ENCODE results near the gene ATF2. TPM values are rescaled to one million over a fixed set of nuclear protein-coding genes. Genes with fewer than 3 reads are reported as not detected.

ATF2 gene
- polyA plus RNA-seq, 4 donors: 11.6 to 32.1 (median 13.3) TPM

GRCh38 chr2:175026385-175026784 lies 141.6 kb downstream of the ATF2 start:
- Histone ChIP-seq H3K4me3 (ENCODE audit: low read depth in 1 of 3, low read length in 3 of 3) (no peak overlapping the region), H3K9me3 (ENCODE audit: control insufficient read depth in 2 of 2, insufficient read depth in 1 of 2, low read depth in 1 of 2, low read length in 1 of 2) (no peaks in the 10 kb centered on the region), H3K4me1 (ENCODE audit: control insufficient read depth in 3 of 3, insufficient read depth in 2 of 3, low read depth in 1 of 3, low read length in 2 of 3) (peaks cover 0 to 2% (median 0%) of the 10 kb centered on the region in 3 donors), H3K27ac (ENCODE audit: low read depth in 1 of 3, low read length in 2 of 3) (no peak overlapping the region), H3K36me3 (ENCODE audit: control insufficient read depth in 3 of 3, insufficient read depth in 2 of 3, low read depth in 1 of 3, low read length in 3 of 3) (no peaks in the 10 kb centered on the region), H3K27me3 (ENCODE audit: control insufficient read depth in 3 of 3, insufficient read depth in 3 of 3, low read length in 3 of 3) (no peaks in the 10 kb centered on the region)
- whole genome bisulfite sequencing, 3 donors: 91 to 95% (median 92%) methylated on average over 2 of the region's 2 CpGs
- no peak for DNase-seq
- FAIRE-seq: no peak

- no peak for DNase-seq
- Histone ChIP-seq H3K4me1 (ENCODE audit: control insufficient read depth in 3 of 3, insufficient read depth in 2 of 3, low read depth in 1 of 3, low read length in 2 of 3) (peaks cover 0 to 2% (median 0%) of the 10 kb centered on the region in 3 donors), H3K27me3 (ENCODE audit: control insufficient read depth in 3 of 3, insufficient read depth in 3 of 3, low read length in 3 of 3) (no peaks in the 10 kb centered on the region), H3K9me3 (ENCODE audit: control insufficient read depth in 2 of 2, insufficient read depth in 1 of 2, low read depth in 1 of 2, low read length in 1 of 2) (no peaks in the 10 kb centered on the region), H3K4me3 (ENCODE audit: low read depth in 1 of 3, low read length in 3 of 3) (no peak overlapping the region), H3K36me3 (ENCODE audit: control insufficient read depth in 3 of 3, insufficient read depth in 2 of 3, low read depth in 1 of 3, low read length in 3 of 3) (no peaks in the 10 kb centered on the region), H3K27ac (ENCODE audit: low read depth in 1 of 3, low read length in 2 of 3) (no peak overlapping the region)
- FAIRE-seq: no peak
- 93 to 100% (median 93%) methylated on average over 1 of the region's 1 CpG for WGBS, 3 donors
These were observed 142.1 kb downstream of the ATF2 start for GRCh38 chr2:175025946-175026345.

- no peak overlapping the region for H3K4me3 ChIP-seq (ENCODE audit: low read depth in 1 of 3, low read length in 3 of 3)
- H3K27me3 ChIP-seq (ENCODE audit: control insufficient read depth in 3 of 3, insufficient read depth in 3 of 3, low read length in 3 of 3): no peaks in the 10 kb centered on the region
- no peaks in the 10 kb centered on the region for H3K9me3 ChIP-seq (ENCODE audit: control insufficient read depth in 2 of 2, insufficient read depth in 1 of 2, low read depth in 1 of 2, low read length in 1 of 2)
- no peak for DNase-seq
- H3K27ac ChIP-seq (ENCODE audit: low read depth in 1 of 3, low read length in 2 of 3): no peak overlapping the region
- no peak for FAIRE-seq
- H3K4me1 ChIP-seq (ENCODE audit: control insufficient read depth in 3 of 3, insufficient read depth in 2 of 3, low read depth in 1 of 3, low read length in 2 of 3): peaks cover 0 to 2% (median 0%) of the 10 kb centered on the region in 3 donors
- WGBS, 3 donors: 38 to 70% (median 47%) methylated on average over 3 of the region's 3 CpGs
- H3K36me3 ChIP-seq (ENCODE audit: control insufficient read depth in 3 of 3, insufficient read depth in 2 of 3, low read depth in 1 of 3, low read length in 3 of 3): no peaks in the 10 kb centered on the region
These were observed 142.8 kb downstream of the ATF2 start for GRCh38 chr2:175025233-175025632.

GRCh38 chr2:175022923-175023322 lies 145.1 kb downstream of the ATF2 start:
- DNase-seq (no peak), FAIRE-seq (no peak)
- Histone ChIP-seq H3K27me3 (ENCODE audit: control insufficient read depth in 3 of 3, insufficient read depth in 3 of 3, low read length in 3 of 3) (no peaks in the 10 kb centered on the region), H3K36me3 (ENCODE audit: control insufficient read depth in 3 of 3, insufficient read depth in 2 of 3, low read depth in 1 of 3, low read length in 3 of 3) (no peaks in the 10 kb centered on the region), H3K9me3 (ENCODE audit: control insufficient read depth in 2 of 2, insufficient read depth in 1 of 2, low read depth in 1 of 2, low read length in 1 of 2) (no peaks in the 10 kb centered on the region), H3K4me1 (ENCODE audit: control insufficient read depth in 3 of 3, insufficient read depth in 2 of 3, low read depth in 1 of 3, low read length in 2 of 3) (peaks cover 0 to 5% (median 0%) of the 10 kb centered on the region in 3 donors), H3K4me3 (ENCODE audit: low read depth in 1 of 3, low read length in 3 of 3) (no peak overlapping the region), H3K27ac (ENCODE audit: low read depth in 1 of 3, low read length in 2 of 3) (no peak overlapping the region)
- WGBS, 3 donors: 47 to 71% (median 62%) methylated on average over 3 of the region's 3 CpGs

Other genes with a start within 250 kb of the ATF2 start
- gene CHN1, start 162.8 kb downstream of the ATF2 start, polyA plus RNA-seq: 1 to 10 TPM; 2.0 to 7.8 (median 5.1) TPM
- 1,000 to 10,000 TPM in 1 of 4 donors, 100 to 1,000 TPM in 3; 294 to 1,066 (median 778) TPM for gene ATP5MC3, start 13.5 kb upstream of the ATF2 start, polyA plus RNA-seq

Data from small intestine (tissue), 7 donors.